Epithelial cell of proximal tubule (primary cell): ENCODE results near the gene GLA. TPM values are rescaled to one million over a fixed set of nuclear protein-coding genes. Genes with fewer than 3 reads are reported as not detected.
A peak's percentile ranks its signal among the peaks of the same experiment; 100 is the strongest.

ENCODE experiments used
- DNase-seq: peaks from one replicate; pipeline ENCODE4 v3.0.0-alpha.2; 2011; ENCODE audit warnings: low read depth
- H3K4me3 ChIP-seq: 2 replicates; pipeline ENCODE4 v1.5.1; 2011; ENCODE audit warnings: low read depth, mild to moderate bottlenecking, low read length
- total RNA-seq: library from RNA; depleted of rRNA; stranded (reverse); fragments of >200 nt; gene quantifications from 2 replicates; pipeline ENCODE4 v1.2.3, GENCODE V29; 2015
- TF ChIP-seq, protein P1 (sequence below): conservative IDR thresholded peaks from 2 replicates; pipeline ENCODE4 v1.5.1; 2012; ENCODE audit warnings: low read depth, mild to moderate bottlenecking, low read length

GLA gene
- total RNA-seq, 1 donor from 2014 or later, result 53.3 TPM

DNA sequence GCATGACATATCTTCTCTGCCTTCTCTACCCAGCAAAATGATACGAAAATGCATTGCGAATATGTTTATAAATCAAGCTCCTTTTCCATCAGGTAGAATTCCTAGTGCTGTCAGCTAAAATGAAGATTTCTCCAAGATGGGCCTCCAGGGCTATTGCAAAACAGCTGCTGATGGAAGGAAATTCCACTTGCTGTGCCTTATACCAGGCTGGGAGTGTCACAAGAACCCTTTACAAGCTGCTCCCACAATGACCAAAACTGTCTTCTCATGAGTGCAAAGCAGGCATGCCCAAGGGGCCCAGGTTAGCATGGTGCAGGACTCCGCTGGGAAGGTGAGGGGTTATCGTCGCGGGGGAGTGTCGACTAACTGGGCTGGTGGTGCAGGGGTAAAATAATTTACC, 9.0 kb upstream of the GLA start:
- TF ChIP-seq, protein P1, sequence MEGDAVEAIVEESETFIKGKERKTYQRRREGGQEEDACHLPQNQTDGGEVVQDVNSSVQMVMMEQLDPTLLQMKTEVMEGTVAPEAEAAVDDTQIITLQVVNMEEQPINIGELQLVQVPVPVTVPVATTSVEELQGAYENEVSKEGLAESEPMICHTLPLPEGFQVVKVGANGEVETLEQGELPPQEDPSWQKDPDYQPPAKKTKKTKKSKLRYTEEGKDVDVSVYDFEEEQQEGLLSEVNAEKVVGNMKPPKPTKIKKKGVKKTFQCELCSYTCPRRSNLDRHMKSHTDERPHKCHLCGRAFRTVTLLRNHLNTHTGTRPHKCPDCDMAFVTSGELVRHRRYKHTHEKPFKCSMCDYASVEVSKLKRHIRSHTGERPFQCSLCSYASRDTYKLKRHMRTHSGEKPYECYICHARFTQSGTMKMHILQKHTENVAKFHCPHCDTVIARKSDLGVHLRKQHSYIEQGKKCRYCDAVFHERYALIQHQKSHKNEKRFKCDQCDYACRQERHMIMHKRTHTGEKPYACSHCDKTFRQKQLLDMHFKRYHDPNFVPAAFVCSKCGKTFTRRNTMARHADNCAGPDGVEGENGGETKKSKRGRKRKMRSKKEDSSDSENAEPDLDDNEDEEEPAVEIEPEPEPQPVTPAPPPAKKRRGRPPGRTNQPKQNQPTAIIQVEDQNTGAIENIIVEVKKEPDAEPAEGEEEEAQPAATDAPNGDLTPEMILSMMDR, result no peak
- H3K4me3 ChIP-seq, result no peak overlapping the region
- DNase-seq, result no peak

DNA sequence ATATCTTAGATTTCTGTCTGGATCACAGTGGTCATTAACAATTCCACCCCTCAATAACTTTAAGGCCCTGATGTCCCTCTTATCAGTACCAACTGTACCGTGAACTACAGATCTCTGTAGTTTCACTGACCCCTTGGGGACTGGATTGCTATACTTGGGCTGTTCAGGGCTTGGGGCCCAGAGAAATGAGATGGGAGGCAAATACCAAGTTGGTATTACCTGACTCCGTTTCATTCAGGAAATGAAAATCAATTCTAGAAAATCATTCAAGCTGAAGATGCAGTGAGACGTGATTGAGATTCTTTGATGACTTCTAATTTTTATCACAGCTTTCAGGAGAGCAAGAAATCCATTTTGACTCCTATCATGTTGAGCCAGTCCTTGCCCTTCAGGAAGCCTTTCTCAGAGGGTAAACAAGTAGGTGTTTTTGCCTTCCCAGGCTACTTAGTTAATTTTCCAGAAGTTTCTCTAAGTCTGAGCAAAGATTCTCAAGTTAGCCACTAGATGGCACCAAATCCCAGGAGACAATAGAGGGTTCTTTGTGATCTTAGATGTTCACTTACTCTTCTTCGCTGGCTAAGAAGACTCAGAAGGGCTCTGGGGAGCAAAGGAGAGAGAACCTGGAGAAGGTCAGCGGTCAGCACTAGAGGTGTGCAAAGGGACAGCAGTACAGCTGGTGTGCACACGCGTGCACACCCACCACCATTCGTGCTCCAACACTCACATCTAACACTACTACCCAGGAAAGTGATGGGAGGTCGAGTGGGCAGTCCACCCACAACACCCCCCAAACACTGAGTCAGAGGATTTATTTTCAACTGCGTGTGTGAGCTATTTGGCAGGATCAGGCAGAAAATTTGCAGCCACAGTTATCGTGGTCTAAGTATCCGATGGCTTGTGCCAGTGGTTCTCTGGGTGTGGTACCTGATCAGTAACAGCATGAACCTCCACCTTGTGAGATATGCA, 7.7 kb upstream of the GLA start:
- DNase-seq, result no peak
- TF ChIP-seq, protein P1, result peak; percentile 72
- H3K4me3 ChIP-seq, result no peak overlapping the region

GRCh38 chrX:101411984-101412383, 4.3 kb upstream of the GLA start:
- no peak for DNase-seq
- TF ChIP-seq, protein P1, result no peak
- no peak overlapping the region for H3K4me3 ChIP-seq

GRCh38 chrX:101410461-101410860, 2.7 kb upstream of the GLA start:
- TF ChIP-seq, protein P1, result no peak
- no peak for DNase-seq
- peak overlapping the region; percentile 65 for H3K4me3 ChIP-seq

- no peak for DNase-seq
- TF ChIP-seq, protein P1, result no peak
- H3K4me3 ChIP-seq, result peak overlapping the region; percentile 65
These were observed 1.3 kb upstream of the GLA start for GRCh38 chrX:101409043-101409442.

DNA sequence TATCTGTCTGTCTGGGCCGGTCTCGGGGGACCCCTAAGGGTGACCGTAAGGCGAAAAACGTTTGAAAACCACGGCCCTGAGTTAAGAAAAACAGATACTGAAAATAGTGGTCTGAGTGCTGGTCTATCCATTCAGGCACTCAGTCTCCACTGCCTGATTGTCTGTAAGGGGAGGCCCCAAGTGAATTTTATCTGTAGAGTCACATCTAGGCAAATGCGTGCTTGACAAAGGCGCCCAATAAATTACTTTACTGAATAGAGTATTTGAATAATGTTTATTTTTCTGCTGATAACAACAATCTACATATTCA, 762 bp upstream of the GLA start:
- no peak for DNase-seq
- TF ChIP-seq, protein P1, result no peak
- peak overlapping the region; percentile 65 for H3K4me3 ChIP-seq
